Hepatocyte (in vitro differentiated cells): ENCODE data around the gene PFN3.

Experiments used
- EZH2phosphoT487 ChIP-seq: fragments of 200-600 bp; sonication (generic); IDR thresholded peaks from one replicate; pipeline ENCODE4 v1.6.1; 2018; ENCODE audit warnings: antibody characterized with exemption, mild to moderate bottlenecking, low read depth, moderate library complexity; ENCODE audit not compliant: unreplicated experiment, severe bottlenecking
- TF ChIP-seq, protein P1 (sequence below): fragments of 200-600 bp; sonication (generic); IDR thresholded peaks from 2 replicates; pipeline ENCODE4 v1.5.1; 2016; ENCODE audit warnings: antibody characterized with exemption, mild to moderate bottlenecking; ENCODE audit not compliant: poor library complexity

- TF ChIP-seq, protein P1, sequence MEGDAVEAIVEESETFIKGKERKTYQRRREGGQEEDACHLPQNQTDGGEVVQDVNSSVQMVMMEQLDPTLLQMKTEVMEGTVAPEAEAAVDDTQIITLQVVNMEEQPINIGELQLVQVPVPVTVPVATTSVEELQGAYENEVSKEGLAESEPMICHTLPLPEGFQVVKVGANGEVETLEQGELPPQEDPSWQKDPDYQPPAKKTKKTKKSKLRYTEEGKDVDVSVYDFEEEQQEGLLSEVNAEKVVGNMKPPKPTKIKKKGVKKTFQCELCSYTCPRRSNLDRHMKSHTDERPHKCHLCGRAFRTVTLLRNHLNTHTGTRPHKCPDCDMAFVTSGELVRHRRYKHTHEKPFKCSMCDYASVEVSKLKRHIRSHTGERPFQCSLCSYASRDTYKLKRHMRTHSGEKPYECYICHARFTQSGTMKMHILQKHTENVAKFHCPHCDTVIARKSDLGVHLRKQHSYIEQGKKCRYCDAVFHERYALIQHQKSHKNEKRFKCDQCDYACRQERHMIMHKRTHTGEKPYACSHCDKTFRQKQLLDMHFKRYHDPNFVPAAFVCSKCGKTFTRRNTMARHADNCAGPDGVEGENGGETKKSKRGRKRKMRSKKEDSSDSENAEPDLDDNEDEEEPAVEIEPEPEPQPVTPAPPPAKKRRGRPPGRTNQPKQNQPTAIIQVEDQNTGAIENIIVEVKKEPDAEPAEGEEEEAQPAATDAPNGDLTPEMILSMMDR: peak; percentile 71
- no peak for TF ChIP-seq EZH2phosphoT487
Measured at GRCh38 chr5:177370488-177371119, 29.9 kb downstream of the PFN3 start.
